H1 (cell line): Measurements from ENCODE around the gene CEP57L1. TPM values are rescaled to one million over a fixed set of nuclear protein-coding genes. Genes with fewer than 3 reads are reported as not detected.

Experiments
- CTCF ChIA-PET: fragments of 300-600 bp; sonication (Branson Sonifier 250); formaldehyde crosslinking; loops from one replicate; lab custom pipeline; 2021; ENCODE audit not compliant: partially characterized antibody; lab: Charles Lee
- POLR2A ChIA-PET: fragments of 300-600 bp; sonication (Branson Sonifier 250); formaldehyde crosslinking; loops from one replicate; lab custom pipeline; 2021; ENCODE audit warnings: inconsistent platforms; ENCODE audit not compliant: partially characterized antibody; lab: Charles Lee
- DNase-seq, 2 experiments: peaks; one replicate each; pipeline versions ENCODE4 v3.0.0 to v3.0.0-alpha.2; 2010 to 2022; ENCODE audit warnings: low spot score in 2 of 2, low read depth in 1 of 2, mixed read lengths in 1 of 2
- FAIRE-seq: peaks from 2 replicates; lab custom pipeline; 2011; peaks lifted over from hg19 to GRCh38; lab: Jason Lieb, UNC
- H2AFZ ChIP-seq: 2 replicates; pipeline ENCODE4 v1.8.1; 2012; ENCODE audit warnings: low read length, inconsistent platforms
- H2AK5ac ChIP-seq: 2 replicates; pipeline ENCODE4 v1.6.1; 2013; ENCODE audit warnings: low read depth, low read length
- H2BK120ac ChIP-seq: replicated peaks from 2 replicates; pipeline ENCODE3; 2013; ENCODE audit warnings: low read depth, low read length, inconsistent platforms
- H2BK12ac ChIP-seq: 2 replicates; pipeline ENCODE4 v1.6.1; 2013; ENCODE audit warnings: low read depth, low read length
- H2BK15ac ChIP-seq: 2 replicates; pipeline ENCODE4 v1.6.1; 2013; ENCODE audit warnings: low read length
- H2BK20ac ChIP-seq: 2 replicates; pipeline ENCODE4 v1.6.1; 2013; ENCODE audit warnings: low read length
- H2BK5ac ChIP-seq: 2 replicates; pipeline ENCODE4 v1.6.1; 2013; ENCODE audit warnings: low read depth, low read length
- H3K14ac ChIP-seq: 2 replicates; pipeline ENCODE4 v1.6.1; 2013; ENCODE audit warnings: inconsistent platforms; ENCODE audit not compliant: insufficient read length
- H3K18ac ChIP-seq: 2 replicates; pipeline ENCODE4 v1.6.1; 2013; ENCODE audit warnings: low read length; ENCODE audit errors: extremely low read depth
- H3K23ac ChIP-seq: 2 replicates; pipeline ENCODE4 v1.6.1; 2013; ENCODE audit warnings: inconsistent platforms; ENCODE audit not compliant: insufficient read length
- H3K23me2 ChIP-seq: 2 replicates; pipeline ENCODE4 v1.6.1; 2013; ENCODE audit warnings: low read depth, low read length
- H3K27ac ChIP-seq: 2 replicates; pipeline ENCODE4 v1.6.1; 2011; ENCODE audit warnings: low read depth, low read length, inconsistent platforms
- H3K27me3 ChIP-seq, 4 experiments: replicated peaks in 1 of 4; 1 replicate in 1 of 4; 2 replicates in 3 of 4; pipeline versions ENCODE4 v1.6.1 to v1.8.1; 2011 to 2013; ENCODE audit warnings: low read length in 3 of 4, mild to moderate bottlenecking in 3 of 4, inconsistent platforms in 2 of 4, mixed read lengths in 2 of 4, moderate library complexity in 1 of 4; ENCODE audit not compliant: control insufficient read depth in 3 of 4, insufficient read depth in 3 of 4; ENCODE audit errors: extremely low read depth in 1 of 4
- H3K36me3 ChIP-seq, 4 experiments: 2 replicates each; pipeline versions ENCODE4 v1.6.1 to v1.8.1; 2011 to 2013; ENCODE audit warnings: mild to moderate bottlenecking in 4 of 4, low read length in 3 of 4, moderate library complexity in 2 of 4, control low read depth in 1 of 4, inconsistent platforms in 1 of 4; ENCODE audit not compliant: insufficient read depth in 4 of 4, control insufficient read depth in 2 of 4
- H3K4ac ChIP-seq: replicated peaks from 2 replicates; pipeline ENCODE3; 2013; ENCODE audit warnings: low read length, low read depth, mixed read lengths, inconsistent platforms; ENCODE audit not compliant: insufficient read length
- H3K4me1 ChIP-seq, 4 experiments: replicated peaks in 1 of 4; 1 replicate in 1 of 4; 2 replicates in 3 of 4; pipeline versions ENCODE4 v1.6.1 to v1.8.1; 2011 to 2013; ENCODE audit warnings: low read length in 3 of 4, inconsistent platforms in 2 of 4, mixed read lengths in 1 of 4; ENCODE audit not compliant: insufficient read depth in 4 of 4, control insufficient read depth in 3 of 4
- H3K4me2 ChIP-seq, 2 experiments: 2 replicates each; pipeline versions ENCODE4 v1.6.1 to v1.8.1; 2011 to 2013; ENCODE audit warnings: low read depth in 2 of 2, low read length in 2 of 2, control low read depth in 1 of 2, inconsistent platforms in 1 of 2, mild to moderate bottlenecking in 1 of 2; ENCODE audit not compliant: insufficient read depth in 1 of 2
- H3K4me3 ChIP-seq, 4 experiments: fragments of 200-600, 300-600 bp in 1 of 4; sonication (generic), shearing (Covaris generic), sonication (Bioruptor Twin) in 1 of 4; 2 replicates each; pipeline versions ENCODE4 v1.5.1 to v1.8.1; 2011 to 2016; ENCODE audit warnings: low read length in 4 of 4, low read depth in 3 of 4, control low read depth in 2 of 4, inconsistent platforms in 2 of 4, mild to moderate bottlenecking in 2 of 4, mixed read lengths in 1 of 4, moderate library complexity in 1 of 4; ENCODE audit not compliant: insufficient read depth in 2 of 4; ENCODE audit errors: extremely low read depth in 1 of 4
- H3K56ac ChIP-seq: replicated peaks from 2 replicates; pipeline ENCODE3; 2013; ENCODE audit warnings: low read depth, mild to moderate bottlenecking, mixed read lengths, low read length, inconsistent platforms; ENCODE audit not compliant: insufficient read length
- H3K79me1 ChIP-seq: 2 replicates; pipeline ENCODE4 v1.6.1; 2013; ENCODE audit warnings: low read depth, low read length, control low read depth
- H3K79me2 ChIP-seq, 2 experiments: 2 replicates each; pipeline versions ENCODE4 v1.6.1 to v1.8.1; 2012 to 2013; ENCODE audit warnings: low read length in 2 of 2, mild to moderate bottlenecking in 2 of 2, inconsistent platforms in 1 of 2; ENCODE audit not compliant: insufficient read depth in 2 of 2, control insufficient read depth in 1 of 2
- H3K9ac ChIP-seq, 4 experiments: replicated peaks in 1 of 4; 1 replicate in 1 of 4; 2 replicates in 3 of 4; pipeline versions ENCODE4 v1.6.1 to v1.8.1; 2011 to 2013; ENCODE audit warnings: low read depth in 3 of 4, low read length in 3 of 4, control low read depth in 2 of 4, mild to moderate bottlenecking in 2 of 4, moderate library complexity in 2 of 4, inconsistent platforms in 1 of 4; ENCODE audit errors: extremely low read depth in 1 of 4
- H3K9me3 ChIP-seq, 2 experiments: 2 replicates each; pipeline versions ENCODE4 v1.6.1 to v1.8.1; 2012 to 2013; ENCODE audit warnings: mild to moderate bottlenecking in 2 of 2, moderate library complexity in 2 of 2, control low read depth in 1 of 2, inconsistent platforms in 1 of 2, low read depth in 1 of 2, low read length in 1 of 2, mixed read lengths in 1 of 2; ENCODE audit not compliant: insufficient read depth in 2 of 2
- H4K20me1 ChIP-seq, 2 experiments: replicated peaks in 1 of 2; 2 replicates each; pipeline versions ENCODE3 to v1.8.1; 2011 to 2013; ENCODE audit warnings: inconsistent platforms in 2 of 2, low read length in 2 of 2, mild to moderate bottlenecking in 1 of 2; ENCODE audit not compliant: insufficient read depth in 2 of 2, control insufficient read depth in 1 of 2
- H4K5ac ChIP-seq: 2 replicates; pipeline ENCODE4 v1.6.1; 2013; ENCODE audit warnings: low read length, low read depth, mixed read lengths, inconsistent platforms; ENCODE audit not compliant: insufficient read length
- H4K8ac ChIP-seq: 2 replicates; pipeline ENCODE4 v1.8.0; 2013; ENCODE audit warnings: mild to moderate bottlenecking, moderate library complexity, low read length, inconsistent platforms; ENCODE audit not compliant: insufficient read depth; ENCODE audit errors: extremely low read depth
- H4K91ac ChIP-seq: replicated peaks from 2 replicates; pipeline ENCODE3; 2013; ENCODE audit warnings: low read length, mixed read lengths, inconsistent platforms; ENCODE audit not compliant: insufficient read length
- CHD2 ChIP-seq: IDR thresholded peaks from 2 replicates; pipeline ENCODE4 v1.6.1; 2012; ENCODE audit warnings: low read length, improper control_type of control experiment
- GABPA ChIP-seq: IDR thresholded peaks from 2 replicates; pipeline ENCODE4 v1.6.1; 2011; ENCODE audit warnings: mild to moderate bottlenecking, low read length, moderate library complexity, borderline replicate concordance; ENCODE audit not compliant: insufficient read depth
- HDAC6 ChIP-seq: IDR thresholded peaks from one replicate; pipeline ENCODE4 v1.7.1; 2012; ENCODE audit warnings: low read depth, mild to moderate bottlenecking, inconsistent platforms, low read length, moderate library complexity
- RAD21 ChIP-seq, 2 experiments: IDR thresholded peaks in 1 of 2; conservative IDR thresholded peaks in 1 of 2; 2 replicates each; pipeline ENCODE4 v1.6.1; 2011; ENCODE audit warnings: low read depth in 2 of 2, low read length in 2 of 2, improper control_type of control experiment in 1 of 2, inconsistent platforms in 1 of 2, mild to moderate bottlenecking in 1 of 2, moderate library complexity in 1 of 2
- SIN3A ChIP-seq, 2 experiments: IDR thresholded peaks in 1 of 2; conservative IDR thresholded peaks in 1 of 2; 2 replicates each; pipeline ENCODE4 v1.6.1; 2011 to 2012; ENCODE audit warnings: low read length in 2 of 2, improper control_type of control experiment in 1 of 2, low read depth in 1 of 2, mild to moderate bottlenecking in 1 of 2
- TBP ChIP-seq: IDR thresholded peaks from 2 replicates; pipeline ENCODE4 v1.6.1; 2011; ENCODE audit warnings: low read depth, low read length, improper control_type of control experiment
- TCF12 ChIP-seq: IDR thresholded peaks from 2 replicates; pipeline ENCODE4 v1.6.1; 2011; ENCODE audit warnings: low read depth, mild to moderate bottlenecking, low read length
- TEAD4 ChIP-seq: IDR thresholded peaks from 2 replicates; pipeline ENCODE4 v1.6.1; 2012; ENCODE audit warnings: low read depth, low read length, inconsistent platforms, mixed read lengths
- WGBS, 2 experiments: shearing (Covaris generic) in 1 of 2; methylation state at CpG; one replicate each; pipeline versions ENCODE4 v1.1.6 to v1.1.7; 2013 to 2015; ENCODE audit warnings: low lambda C conversion rate in 2 of 2, mixed read lengths in 2 of 2, inconsistent platforms in 1 of 2, low coverage in 1 of 2, missing lambda C conversion rate in 1 of 2; ENCODE audit not compliant: insufficient replicate concordance in 2 of 2, insufficient coverage in 1 of 2, insufficient read length in 1 of 2; ENCODE audit errors: extremely low coverage in 1 of 2, missing lambda C conversion rate in 1 of 2; 5-methylcytosine and 5-hydroxymethylcytosine counted together
- polyA plus RNA-seq, 7 experiments: library from polyadenylated mRNA; depleted of rRNA in 3 of 7; stranded (reverse) in 5 of 7; unstranded in 2 of 7; fragments of >200 nt in 5 of 7; fragments of 200-250 nt in 2 of 7; gene quantifications; 1 replicate in 5 of 7; 2 replicates in 1 of 7; 4 replicates in 1 of 7; pipeline versions ENCODE4 v1.2.1 to v1.2.3, GENCODE V29; 2011 to 2013; ENCODE audit warnings: missing spikeins in 2 of 7, mixed read lengths in 2 of 7
- total RNA-seq: library from RNA; stranded (reverse); fragmentation: NEBNext Ultra II Directional; extraction: Animal tissue kit (Norgen Biotek cat#: 25700); gene quantifications from 2 replicates; pipeline ENCODE4 v1.2.1, GENCODE V29; 2021

The CEP57L1 gene
- total and polyA plus RNA-seq, 2 of the 8 experiments (the other 6 are each of a cell fraction or from before 2014, with no cell fraction given) = 3.6 to 11.5 TPM

GRCh38 chr6:109059571-109060021 lies 35.7 kb upstream of the CEP57L1 start:
- H4K91ac ChIP-seq = no peak overlapping the region
- WGBS, 2 experiments = 84% methylated on average over 4 of the region's 4 CpGs; no CpG with 5 or more reads in 1 of the 2 experiments
- no peak overlapping the region for H3K4ac ChIP-seq
- no peak overlapping the region for H3K4me2 ChIP-seq
- FAIRE-seq = no peak
- H4K5ac ChIP-seq = no peak overlapping the region
- H2BK20ac ChIP-seq = no peak overlapping the region
- H2AFZ ChIP-seq = no peak overlapping the region
- H3K79me2 ChIP-seq = no peaks in the 10 kb centered on the region
- no peaks in the 10 kb centered on the region for H3K23me2 ChIP-seq
- H3K23ac ChIP-seq = no peak overlapping the region
- no peak overlapping the region for H2BK12ac ChIP-seq
- no peak for DNase-seq
- H3K9ac ChIP-seq = no peak overlapping the region
- no peak overlapping the region for H2AK5ac ChIP-seq
- no peaks in the 10 kb centered on the region for H3K9me3 ChIP-seq
- H3K36me3 ChIP-seq = no peaks in the 10 kb centered on the region; a peak in 1 of 8 replicates
- no peak overlapping the region for H3K56ac ChIP-seq
- no peak overlapping the region for H3K27ac ChIP-seq
- no peak overlapping the region for H3K4me3 ChIP-seq
- no peak overlapping the region for H4K8ac ChIP-seq
- no peaks in the 10 kb centered on the region for H3K79me1 ChIP-seq
- H3K4me1 ChIP-seq = peaks cover 0 to 3% (median 0%) of the 10 kb centered on the region in 4 experiments; a peak in 1 of 7 replicates
- H2BK5ac ChIP-seq = no peak overlapping the region
- no peak overlapping the region for H2BK15ac ChIP-seq
- H3K18ac ChIP-seq = no peak overlapping the region
- no peak overlapping the region for H2BK120ac ChIP-seq
- H3K14ac ChIP-seq = no peak overlapping the region
- ChIA-PET POLR2A (no interaction called here), CTCF (interaction anchor here (0.6 kb wide), 1 partner anchor 337 kb away, joined by 3 read pairs; no protein-coding TSS in a partner anchor)
- no peaks in the 10 kb centered on the region for H3K27me3 ChIP-seq
- no peaks in the 10 kb centered on the region for H4K20me1 ChIP-seq
- TF ChIP-seq RAD21 (IDR thresholded peaks at IDR 0.05 in 1 of 2, conservative IDR thresholded peaks at IDR 0.05 in 1 of 2; ENCODE audit: low read depth in 2 of 2, low read length in 2 of 2) (no peak), CHD2 (no peak), SIN3A (conservative IDR thresholded peaks at IDR 0.05 in 1 of 2, IDR thresholded peaks at IDR 0.05 in 1 of 2; ENCODE audit: low read depth in 1 of 2, low read length in 2 of 2) (no peak), TCF12 (no peak), TBP (no peak), TEAD4 (no peak), GABPA (no peak), HDAC6 (no peak)
